Gastrocnemius medialis (tissue), 4 donors: ENCODE data around the gene ATF5. TPM values are rescaled to one million over a fixed set of nuclear protein-coding genes. Genes with fewer than 3 reads are reported as not detected.

Source experiments
- ATAC-seq, 2 donors: fragments of 150-250 bp; one replicate each; pipeline ENCODE4 v1.9.1; 2016
- DNase-seq, 2 donors: peaks; one replicate each; pipeline ENCODE4 v3.0.0-alpha.2; 2019
- H3K27ac ChIP-seq, 4 donors: fragments of 200-600 bp; sonication (generic); 1 replicate in 1 of 4; 2 replicates in 3 of 4; pipeline ENCODE4 v1.5.1; 2016 to 2018; ENCODE audit warnings: mild to moderate bottlenecking in 2 of 4, moderate library complexity in 1 of 4
- H3K27me3 ChIP-seq, 3 donors: fragments of 200-600 bp; sonication (generic) in 2 of 3; 1 replicate in 1 of 3; 2 replicates in 2 of 3; pipeline versions ENCODE4 v1.5.1 to v1.6.0; 2016 to 2019; ENCODE audit warnings: mild to moderate bottlenecking in 1 of 3, moderate library complexity in 1 of 3
- H3K36me3 ChIP-seq, 2 donors: fragments of 200-600 bp; sonication (generic) in 1 of 2; one replicate each; pipeline ENCODE4 v1.5.1; 2017 to 2018
- H3K4me1 ChIP-seq, 2 donors: fragments of 200-600 bp; sonication (generic) in 1 of 2; one replicate each; pipeline ENCODE4 v1.5.1; 2016 to 2017; ENCODE audit warnings: mild to moderate bottlenecking in 2 of 2
- H3K4me3 ChIP-seq, 4 donors: fragments of 200-600 bp; sonication (generic) in 3 of 4; 1 replicate in 1 of 4; 2 replicates in 3 of 4; pipeline ENCODE4 v1.5.1; 2016 to 2019; ENCODE audit warnings: mild to moderate bottlenecking in 2 of 4
- H3K9me3 ChIP-seq, 3 donors: fragments of 200-600 bp; sonication (generic) in 2 of 3; 1 replicate in 1 of 3; 2 replicates in 2 of 3; pipeline ENCODE4 v1.5.1; 2016 to 2019
- CTCF ChIP-seq, 5 experiments: fragments of 450-650 bp in 3 of 5; fragments of 200-600 bp in 2 of 5; sonication (generic) in 2 of 5; IDR thresholded peaks in 4 of 5; conservative IDR thresholded peaks in 1 of 5; 1 replicate in 4 of 5; 2 replicates in 1 of 5; pipeline ENCODE4 v1.5.1; 2016 to 2019; ENCODE audit warnings: antibody characterized with exemption in 5 of 5, mild to moderate bottlenecking in 3 of 5, moderate library complexity in 3 of 5
- POLR2A ChIP-seq, 2 donors: fragments of 450-650 bp; IDR thresholded peaks; one replicate each; pipeline ENCODE4 v1.6.1; 2017; ENCODE audit warnings: antibody characterized with exemption in 2 of 2, mild to moderate bottlenecking in 2 of 2, moderate library complexity in 2 of 2
- in situ Hi-C, 4 donors: fragments of 200-750 bp; cut with MboI; loops; one replicate each; pipeline versions ENCODE4 v1.15.0 to v1.8.0; 2017; ENCODE audit warnings: low sequenced_read_pairs in 4 of 4
- intact Hi-C: fragments of 100-400 bp; cut with DNase I; formaldehyde crosslinking; loops from one replicate; pipeline ENCODE4 v1.15.1; 2023; ENCODE audit warnings: low total_unique reads
- total RNA-seq, 4 donors: library from RNA; depleted of rRNA; stranded (reverse); fragments of >200 nt; gene quantifications; one replicate each; pipeline versions ENCODE4 v1.1.0 to v1.2.3, GENCODE V29; 2016

The ATF5 gene
- total RNA-seq, 4 donors from 2014 or later: 6.4 to 10.8 (median 9.0) TPM

GRCh38 chr19:49889038-49889686, 39.8 kb upstream of the ATF5 start:
- in situ Hi-C loops (no loop called here), intact Hi-C loops (no loop called here)
- TF ChIP-seq CTCF (IDR thresholded peaks at IDR 0.05 in 4 of 5, conservative IDR thresholded peaks at IDR 0.05 in 1 of 5) (no peak), POLR2A (IDR thresholded peaks at IDR 0.05) (no peak)
- H3K36me3 ChIP-seq: peaks cover 0 to 23% of the 10 kb centered on the region in 2 donors
- no peaks in the 10 kb centered on the region for H3K9me3 ChIP-seq
- H3K4me3 ChIP-seq: no peak overlapping the region
- no peak overlapping the region for H3K27ac ChIP-seq
- H3K4me1 ChIP-seq: peaks cover 2 to 12% of the 10 kb centered on the region in 2 donors
- no peak for ATAC-seq
- DNase-seq: no peak
- peaks cover 6 to 9% (median 7%) of the 10 kb centered on the region in 3 donors for H3K27me3 ChIP-seq

- H3K9me3 ChIP-seq: no peaks in the 10 kb centered on the region
- no peak for TF ChIP-seq POLR2A (IDR thresholded peaks at IDR 0.05)
- peak; percentile 53 to 85 (median 80) for TF ChIP-seq CTCF (IDR thresholded peaks at IDR 0.05 in 4 of 5, conservative IDR thresholded peaks at IDR 0.05 in 1 of 5)
- peak; percentile 60 to 84 for ATAC-seq
- intact Hi-C loops: no loop called here
- H3K4me3 ChIP-seq: peak overlapping the region; percentile 36 to 61 (median 40)
- H3K36me3 ChIP-seq: peaks cover 0 to 16% of the 10 kb centered on the region in 2 donors
- no peak overlapping the region for H3K27ac ChIP-seq
- H3K27me3 ChIP-seq: peaks cover 6 to 9% (median 7%) of the 10 kb centered on the region in 3 donors
- peak; percentile 46 to 70 for DNase-seq
- in situ Hi-C loops: no loop called here
- H3K4me1 ChIP-seq: peaks cover 2 to 12% of the 10 kb centered on the region in 2 donors
These were observed 39.2 kb upstream of the ATF5 start for GRCh38 chr19:49889687-49890348.

GRCh38 chr19:49890349-49891311, 38.4 kb upstream of the ATF5 start:
- Histone ChIP-seq H3K9me3 (no peaks in the 10 kb centered on the region), H3K36me3 (peaks cover 0 to 8% of the 10 kb centered on the region in 2 donors), H3K4me3 (peak overlapping the region; percentile 36 to 61 (median 40)), H3K27ac (no peak overlapping the region), H3K4me1 (peaks cover 2 to 12% of the 10 kb centered on the region in 2 donors), H3K27me3 (peaks cover 6 to 9% (median 7%) of the 10 kb centered on the region in 3 donors)
- intact Hi-C loops: no loop called here
- in situ Hi-C loops: no loop called here
- TF ChIP-seq POLR2A (IDR thresholded peaks at IDR 0.05) (no peak), CTCF (IDR thresholded peaks at IDR 0.05 in 4 of 5, conservative IDR thresholded peaks at IDR 0.05 in 1 of 5) (peak in 3 of 5 experiments; percentile 5 to 24 (median 15))
- ATAC-seq (peak; percentile 19 to 51), DNase-seq (no peak)

- in situ Hi-C loops: no loop called here
These were observed 37.6 kb upstream of the ATF5 start for GRCh38 chr19:49891393-49891792.

More at GRCh38 chr19:49891393-49891792, 37.6 kb upstream of the ATF5 start:
- intact Hi-C loops: no loop called here
- Histone ChIP-seq H3K9me3 (no peaks in the 10 kb centered on the region), H3K36me3 (peaks cover 0 to 2% of the 10 kb centered on the region in 2 donors), H3K4me3 (no peak overlapping the region), H3K27me3 (peaks cover 6 to 9% (median 7%) of the 10 kb centered on the region in 3 donors), H3K27ac (no peak overlapping the region), H3K4me1 (peaks cover 2 to 12% of the 10 kb centered on the region in 2 donors)
- ATAC-seq (no peak), DNase-seq (no peak)
- TF ChIP-seq POLR2A (IDR thresholded peaks at IDR 0.05): no peak
- no peak for TF ChIP-seq CTCF (IDR thresholded peaks at IDR 0.05 in 4 of 5, conservative IDR thresholded peaks at IDR 0.05 in 1 of 5)
